A673 (cell line): ENCODE measurements around the gene THBS4. TPM values are rescaled to one million over a fixed set of nuclear protein-coding genes. Genes with fewer than 3 reads are reported as not detected.
A peak's percentile ranks its signal among the peaks of the same experiment; 100 is the strongest.

Experiments used
- BruUV-seq: library from RNA; stranded (reverse); fragments of 400-500 nt; replicated peaks from 2 replicates; lab custom pipeline; 2021; lab: Mats Ljungman, UMichigan
- CTCF ChIA-PET: fragments of 300-600 bp; sonication (Branson Sonifier 250); formaldehyde crosslinking; loops from one replicate; lab custom pipeline; 2022; ENCODE audit warnings: antibody characterized with exemption; lab: Charles Lee
- POLR2A ChIA-PET: fragments of 300-600 bp; sonication (Branson Sonifier 250); formaldehyde crosslinking; loops from one replicate; lab custom pipeline; 2022; ENCODE audit warnings: antibody characterized with exemption; ENCODE audit not compliant: low non-redundant PET; lab: Charles Lee
- DNase-seq: peaks from one replicate; pipeline ENCODE4 v3.0.0-alpha.2; 2015; ENCODE audit warnings: low spot score
- H3K27ac ChIP-seq: fragments of 200-600 bp; sonication (generic); 2 replicates; pipeline ENCODE4 v1.5.1; 2016; ENCODE audit warnings: mixed run types, low read depth, mild to moderate bottlenecking, mixed read lengths, antibody characterized with exemption, low read length; ENCODE audit not compliant: poor library complexity, severe bottlenecking
- H3K27me3 ChIP-seq: fragments of 200-600 bp; sonication (generic); replicated peaks from 2 replicates; pipeline ENCODE4 v1.6.1; 2017; ENCODE audit warnings: mixed run types, low read depth, mild to moderate bottlenecking, mixed read lengths, antibody characterized with exemption, low read length; ENCODE audit not compliant: insufficient read depth, poor library complexity
- H3K36me3 ChIP-seq: fragments of 200-600 bp; sonication (generic); 2 replicates; pipeline ENCODE4 v1.6.1; 2016; ENCODE audit warnings: mixed run types, mild to moderate bottlenecking, mixed read lengths, antibody characterized with exemption, low read length; ENCODE audit not compliant: insufficient read depth, poor library complexity, severe bottlenecking
- H3K4me1 ChIP-seq: fragments of 200-600 bp; sonication (generic); 2 replicates; pipeline ENCODE4 v1.6.1; 2017; ENCODE audit warnings: mixed run types, mild to moderate bottlenecking, mixed read lengths, antibody characterized with exemption, low read length; ENCODE audit not compliant: insufficient read depth, poor library complexity, severe bottlenecking
- H3K4me3 ChIP-seq: fragments of 200-600 bp; sonication (generic); 2 replicates; pipeline ENCODE4 v1.5.1; 2016; ENCODE audit warnings: low read depth, mixed run types, mild to moderate bottlenecking, mixed read lengths, low read length; ENCODE audit not compliant: poor library complexity, severe bottlenecking
- H3K9me3 ChIP-seq: fragments of 200-600 bp; sonication (generic); 2 replicates; pipeline ENCODE4 v1.6.1; 2016; ENCODE audit warnings: mixed run types, low read depth, mild to moderate bottlenecking, mixed read lengths, antibody characterized with exemption, low read length; ENCODE audit not compliant: poor library complexity, severe bottlenecking
- CTCF ChIP-seq: fragments of 300-800, 200-600 bp; sonication (generic); conservative IDR thresholded peaks from 2 replicates; pipeline ENCODE4 v1.5.1; 2017; ENCODE audit warnings: low read depth, mild to moderate bottlenecking, antibody characterized with exemption, low read length, moderate library complexity, mixed read lengths
- EZH2 ChIP-seq: fragments of 200-600 bp; sonication (generic); IDR thresholded peaks from 2 replicates; pipeline ENCODE4 v1.6.1; 2017; ENCODE audit warnings: borderline replicate concordance, low read depth, mild to moderate bottlenecking, mixed read lengths, antibody characterized with exemption, low read length; ENCODE audit not compliant: poor library complexity, severe bottlenecking
- intact Hi-C: fragments of 100-400 bp; cut with micrococcal nuclease; formaldehyde crosslinking; loops from one replicate; pipeline ENCODE4 v1.10.0; 2022; ENCODE audit not compliant: unreplicated experiment
- total RNA-seq: library from RNA; stranded (reverse); gene quantifications from 2 replicates; pipeline ENCODE4 v1.2.3, GENCODE V29; 2021

THBS4 gene
- total RNA-seq, 1 experiment from 2014 or later: 0.43 TPM

- POLR2A ChIA-PET: no interaction called here
- no peak overlapping the region for H3K27ac ChIP-seq
- peaks cover 78% of the 10 kb centered on the region for H3K27me3 ChIP-seq
- H3K4me3 ChIP-seq: no peak overlapping the region
- CTCF ChIA-PET: no interaction called here
- H3K9me3 ChIP-seq: no peaks in the 10 kb centered on the region
- no peaks in the 10 kb centered on the region for H3K36me3 ChIP-seq
- intact Hi-C loops: no loop called here
- BruUV-seq: no TSS peak
- TF ChIP-seq CTCF (no peak), EZH2 (no peak)
- H3K4me1 ChIP-seq: peaks cover 9% of the 10 kb centered on the region
- no peak for DNase-seq
Observed at GRCh38 chr5:80033513-80033912, 1.6 kb upstream of the THBS4 start.

- no TSS peak for BruUV-seq
- H3K9me3 ChIP-seq: no peaks in the 10 kb centered on the region
- no peak for DNase-seq
- CTCF ChIA-PET: no interaction called here
- no peaks in the 10 kb centered on the region for H3K36me3 ChIP-seq
- intact Hi-C loops: no loop called here
- H3K4me1 ChIP-seq: peaks cover 9% of the 10 kb centered on the region
- POLR2A ChIA-PET: no interaction called here
- peaks cover 88% of the 10 kb centered on the region for H3K27me3 ChIP-seq
- no peak overlapping the region for H3K4me3 ChIP-seq
- TF ChIP-seq CTCF (no peak), EZH2 (no peak)
- H3K27ac ChIP-seq: no peak overlapping the region
Observed at GRCh38 chr5:80034559-80034958, 589 bp upstream of the THBS4 start.

- CTCF ChIA-PET: no interaction called here
- DNase-seq: no peak
- no TSS peak for BruUV-seq
- POLR2A ChIA-PET: no interaction called here
- Histone ChIP-seq H3K9me3 (no peaks in the 10 kb centered on the region), H3K27me3 (peaks cover 94% of the 10 kb centered on the region), H3K4me3 (no peak overlapping the region), H3K36me3 (no peaks in the 10 kb centered on the region), H3K4me1 (peaks cover 9% of the 10 kb centered on the region), H3K27ac (no peak overlapping the region)
- intact Hi-C loops: no loop called here
- TF ChIP-seq EZH2: peak; percentile 22
- no peak for TF ChIP-seq CTCF
Observed at GRCh38 chr5:80035839-80036238, 691 bp downstream of the THBS4 start.
